GM13977 (cell line): ENCODE measurements around the gene DELE1.

Source experiments
- DNase-seq: peaks from one replicate; pipeline ENCODE4 v3.0.0; 2012; ENCODE audit warnings: low spot score
- CTCF ChIP-seq: IDR thresholded peaks from 2 replicates; pipeline ENCODE4 v1.5.1; 2012; ENCODE audit warnings: mild to moderate bottlenecking, control low read depth; ENCODE audit not compliant: insufficient read depth; ENCODE audit errors: extremely low read depth, missing control alignments
- in situ Hi-C: fragments of 300-500 bp; cut with MboI; formaldehyde crosslinking; loops from one replicate; pipeline ENCODE4 v1.12.0; 2022; ENCODE audit warnings: low sequenced_read_pairs, low pct_unique_long_range_greater_than_20kb, mixed read lengths, inconsistent platforms; ENCODE audit not compliant: unreplicated experiment

Gene DELE1

GRCh38 chr5:141879941-141880738 is 43.5 kb upstream of the DELE1 start:
- in situ Hi-C loops = loop anchor here (10.0 kb wide), 1 partner anchor 175 kb away; no protein-coding TSS in a partner anchor

GRCh38 chr5:141880961-141881801 is 42.5 kb upstream of the DELE1 start:
- no peak for DNase-seq
- in situ Hi-C loops = loop anchor here (10.0 kb wide), 1 partner anchor 176 kb away; no protein-coding TSS in a partner anchor
- no peak for TF ChIP-seq CTCF

More at GRCh38 chr5:141879941-141880738, 43.5 kb upstream of the DELE1 start:
- no peak for DNase-seq
- TF ChIP-seq CTCF = no peak

- DNase-seq = no peak
- TF ChIP-seq CTCF = no peak
- in situ Hi-C loops = loop anchor here (10.0 kb wide), 1 partner anchor 177 kb away; no protein-coding TSS in a partner anchor
Observed at GRCh38 chr5:141881886-141882285, 41.8 kb upstream of the DELE1 start.

- no peak for TF ChIP-seq CTCF
- in situ Hi-C loops = loop anchor here (10.0 kb wide), 1 partner anchor 178 kb away; no protein-coding TSS in a partner anchor
- DNase-seq = no peak
Observed at GRCh38 chr5:141882594-141883183, 41.0 kb upstream of the DELE1 start.

GRCh38 chr5:141883184-141883891 is 40.3 kb upstream of the DELE1 start:
- in situ Hi-C loops = loop anchor here (10.0 kb wide), 1 partner anchor 179 kb away; no protein-coding TSS in a partner anchor
- TF ChIP-seq CTCF = no peak
- DNase-seq = no peak
